Hepatocyte (in vitro differentiated cells): ENCODE results near the gene AUTS2. TPM values are rescaled to one million over a fixed set of nuclear protein-coding genes. Genes with fewer than 3 reads are reported as not detected.

ENCODE experiments used
- DNase-seq: peaks from one replicate; pipeline ENCODE4 v3.0.0-alpha.2; 2016; ENCODE audit warnings: low spot score
- H2AFZ ChIP-seq: fragments of 200-600 bp; sonication (generic); 2 replicates; pipeline ENCODE4 v1.6.0; 2016; ENCODE audit warnings: antibody characterized with exemption, mild to moderate bottlenecking
- H3K27ac ChIP-seq: fragments of 200-600 bp; sonication (generic); 2 replicates; pipeline ENCODE4 v1.5.1; 2016; ENCODE audit warnings: mild to moderate bottlenecking
- H3K27me3 ChIP-seq: fragments of 200-600 bp; sonication (generic); 2 replicates; pipeline ENCODE4 v1.6.1; 2016
- H3K36me3 ChIP-seq: fragments of 200-600 bp; sonication (generic); replicated peaks from 2 replicates; pipeline ENCODE4 v1.5.1; 2016; ENCODE audit warnings: low read depth; ENCODE audit not compliant: insufficient read depth
- H3K4me1 ChIP-seq: fragments of 200-600 bp; sonication (generic); 2 replicates; pipeline ENCODE4 v1.5.1; 2016; ENCODE audit warnings: mild to moderate bottlenecking, moderate library complexity; ENCODE audit not compliant: insufficient read depth
- H3K4me2 ChIP-seq: fragments of 200-600 bp; sonication (generic); 2 replicates; pipeline ENCODE4 v1.6.0; 2016
- H3K4me3 ChIP-seq: fragments of 200-600 bp; sonication (generic); 2 replicates; pipeline ENCODE4 v1.5.1; 2016; ENCODE audit warnings: mild to moderate bottlenecking
- H3K79me2 ChIP-seq: fragments of 200-600 bp; sonication (generic); 2 replicates; pipeline ENCODE4 v1.6.0; 2017; ENCODE audit warnings: mild to moderate bottlenecking
- H3K9me2 ChIP-seq: fragments of 200-600 bp; sonication (generic); replicated peaks from 2 replicates; pipeline ENCODE4 v1.6.0; 2017; ENCODE audit warnings: mild to moderate bottlenecking; ENCODE audit not compliant: insufficient read depth
- H3K9me3 ChIP-seq: fragments of 200-600 bp; sonication (generic); 2 replicates; pipeline ENCODE4 v1.5.1; 2016; ENCODE audit warnings: low read depth, mild to moderate bottlenecking
- H4K20me1 ChIP-seq: fragments of 200-600 bp; sonication (generic); 2 replicates; pipeline ENCODE4 v1.6.0; 2016; ENCODE audit warnings: mild to moderate bottlenecking; ENCODE audit not compliant: insufficient read depth, poor library complexity, severe bottlenecking
- CTCF ChIP-seq: fragments of 200-600 bp; sonication (generic); IDR thresholded peaks from 2 replicates; pipeline ENCODE4 v1.5.1; 2016; ENCODE audit warnings: antibody characterized with exemption, mild to moderate bottlenecking; ENCODE audit not compliant: poor library complexity
- EZH2 ChIP-seq: fragments of 200-600 bp; sonication (generic); IDR thresholded peaks from 2 replicates; pipeline ENCODE4 v1.6.1; 2016; ENCODE audit warnings: antibody characterized with exemption, mild to moderate bottlenecking, borderline replicate concordance
- EZH2phosphoT487 ChIP-seq: fragments of 200-600 bp; sonication (generic); IDR thresholded peaks from one replicate; pipeline ENCODE4 v1.6.1; 2018; ENCODE audit warnings: antibody characterized with exemption, mild to moderate bottlenecking, low read depth, moderate library complexity; ENCODE audit not compliant: unreplicated experiment, severe bottlenecking
- WGBS: methylation state at CpG from one replicate; pipeline ENCODE4 v1.1.6; 2016; ENCODE audit warnings: low lambda C conversion rate; ENCODE audit errors: missing lambda C conversion rate; 5-methylcytosine and 5-hydroxymethylcytosine counted together
- polyA plus RNA-seq: library from polyadenylated mRNA; unstranded; fragments of >200 nt; fragmentation: Nextera tagmentation; extraction: Ambion mirVana; gene quantifications from 2 replicates; pipeline ENCODE4 v1.2.1, GENCODE V29; 2016
- total RNA-seq: library from RNA; depleted of rRNA; stranded (reverse); fragments of >200 nt; gene quantifications from 2 replicates; pipeline ENCODE4 v1.2.3, GENCODE V29; 2014

AUTS2 gene
- total and polyA plus RNA-seq, 2 experiments from 2014 or later: 34.4 to 40.9 TPM

GRCh38 chr7:69586321-69586720 is 12.0 kb upstream of the AUTS2 start:
- Histone ChIP-seq H3K4me2 (no peak overlapping the region), H3K79me2 (no peaks in the 10 kb centered on the region), H3K27ac (no peak overlapping the region), H2AFZ (no peak overlapping the region), H3K9me3 (no peaks in the 10 kb centered on the region), H3K27me3 (peaks cover 3% of the 10 kb centered on the region), H4K20me1 (no peaks in the 10 kb centered on the region), H3K36me3 (no peaks in the 10 kb centered on the region), H3K9me2 (no peaks in the 10 kb centered on the region), H3K4me3 (no peak overlapping the region), H3K4me1 (no peaks in the 10 kb centered on the region)
- TF ChIP-seq EZH2phosphoT487: no peak
- no peak for TF ChIP-seq CTCF
- no peak for TF ChIP-seq EZH2
- WGBS: 73% methylated on average over 3 of the region's 3 CpGs
- DNase-seq: peak; percentile 39

- Histone ChIP-seq H3K4me3 (no peak overlapping the region), H4K20me1 (no peaks in the 10 kb centered on the region), H2AFZ (no peak overlapping the region), H3K27me3 (peaks cover 6% of the 10 kb centered on the region), H3K27ac (no peak overlapping the region), H3K4me2 (no peak overlapping the region), H3K4me1 (no peaks in the 10 kb centered on the region), H3K79me2 (no peaks in the 10 kb centered on the region), H3K9me3 (no peaks in the 10 kb centered on the region), H3K9me2 (no peaks in the 10 kb centered on the region), H3K36me3 (no peaks in the 10 kb centered on the region)
- DNase-seq: no peak
- 65% methylated on average over 5 of the region's 5 CpGs for WGBS
- TF ChIP-seq EZH2phosphoT487: no peak
- no peak for TF ChIP-seq EZH2
- no peak for TF ChIP-seq CTCF
These were observed 9.5 kb upstream of the AUTS2 start for GRCh38 chr7:69588773-69589172.

GRCh38 chr7:69591805-69592204 is 6.5 kb upstream of the AUTS2 start:
- no peak overlapping the region for H3K4me3 ChIP-seq
- TF ChIP-seq EZH2phosphoT487 (no peak), CTCF (no peak), EZH2 (no peak)

GRCh38 chr7:69593511-69593910 is 4.8 kb upstream of the AUTS2 start:
- Histone ChIP-seq H3K4me3 (no peak overlapping the region), H3K36me3 (no peaks in the 10 kb centered on the region), H3K27ac (no peak overlapping the region), H3K79me2 (no peaks in the 10 kb centered on the region), H3K27me3 (peaks cover 12% of the 10 kb centered on the region), H3K4me2 (no peak overlapping the region), H2AFZ (no peak overlapping the region), H3K4me1 (no peaks in the 10 kb centered on the region), H3K9me3 (no peaks in the 10 kb centered on the region), H3K9me2 (no peaks in the 10 kb centered on the region), H4K20me1 (no peaks in the 10 kb centered on the region)
- 61% methylated on average over 2 of the region's 2 CpGs for WGBS
- DNase-seq: no peak
- TF ChIP-seq EZH2: no peak
- no peak for TF ChIP-seq CTCF
- no peak for TF ChIP-seq EZH2phosphoT487

More at GRCh38 chr7:69591805-69592204, 6.5 kb upstream of the AUTS2 start:
- Histone ChIP-seq H3K79me2 (no peaks in the 10 kb centered on the region), H3K4me1 (no peaks in the 10 kb centered on the region), H3K36me3 (no peaks in the 10 kb centered on the region), H3K9me3 (no peaks in the 10 kb centered on the region), H3K4me2 (no peak overlapping the region), H3K27me3 (peaks cover 12% of the 10 kb centered on the region), H2AFZ (no peak overlapping the region), H3K9me2 (no peaks in the 10 kb centered on the region), H4K20me1 (no peaks in the 10 kb centered on the region), H3K27ac (no peak overlapping the region)
- DNase-seq: no peak
- 87% methylated on average over 14 of the region's 14 CpGs for WGBS
